Calu3 (cell line): Measurements from ENCODE around the gene HRC. TPM values are rescaled to one million over a fixed set of nuclear protein-coding genes. Genes with fewer than 3 reads are reported as not detected.

ENCODE experiments used
- BruUV-seq: library from RNA; stranded (reverse); fragments of 400-500 nt; replicated peaks from 2 replicates; lab custom pipeline; 2021; lab: Mats Ljungman, UMichigan
- CTCF ChIA-PET: fragments of 300-600 bp; sonication (Branson Sonifier 250); formaldehyde crosslinking; loops from one replicate; lab custom pipeline; 2022; ENCODE audit warnings: antibody characterized with exemption; lab: Charles Lee
- DNase-seq: peaks from one replicate; pipeline ENCODE4 v3.0.0; 2022
- H3K27ac Mint-ChIP-seq: one replicate; pipeline ENCODE4 v1.8.0; 2022; ENCODE audit warnings: mixed read lengths; ENCODE audit not compliant: unreplicated experiment
- H3K27me3 Mint-ChIP-seq: one replicate; pipeline ENCODE4 v1.8.0; 2022; ENCODE audit warnings: mixed read lengths; ENCODE audit not compliant: unreplicated experiment
- H3K36me3 Mint-ChIP-seq: one replicate; pipeline ENCODE4 v1.8.0; 2022; ENCODE audit warnings: mild to moderate bottlenecking, moderate library complexity, mixed read lengths; ENCODE audit not compliant: insufficient read depth, unreplicated experiment
- H3K4me1 Mint-ChIP-seq: one replicate; pipeline ENCODE4 v1.8.0; 2022; ENCODE audit warnings: mild to moderate bottlenecking, low read depth, mixed read lengths; ENCODE audit not compliant: unreplicated experiment
- H3K4me3 Mint-ChIP-seq: one replicate; pipeline ENCODE4 v1.8.0; 2022; ENCODE audit warnings: mild to moderate bottlenecking, low read depth, moderate library complexity, mixed read lengths; ENCODE audit not compliant: unreplicated experiment
- H3K9me3 Mint-ChIP-seq: one replicate; pipeline ENCODE4 v1.8.0; 2022; ENCODE audit warnings: low read depth, mixed read lengths; ENCODE audit not compliant: unreplicated experiment
- CTCF ChIP-seq: fragments of 200-600 bp; IDR thresholded peaks from one replicate; pipeline ENCODE4 v1.8.0; 2022; ENCODE audit warnings: antibody characterized with exemption; ENCODE audit not compliant: unreplicated experiment
- intact Hi-C: fragments of 100-400 bp; cut with micrococcal nuclease; formaldehyde crosslinking; loops from one replicate; pipeline ENCODE4 v1.10.0; 2022; ENCODE audit not compliant: unreplicated experiment
- total RNA-seq: library from RNA; stranded (reverse); gene quantifications from 2 replicates; pipeline ENCODE4 v1.2.3, GENCODE V29; 2022

Gene HRC
- total RNA-seq, 1 experiment from 2014 or later: not detected

- TF ChIP-seq CTCF: no peak
- H3K36me3 Mint-ChIP-seq: peaks cover 52% of the 10 kb centered on the region
- peaks cover 16% of the 10 kb centered on the region for H3K9me3 Mint-ChIP-seq
- peak overlapping the region; percentile 71 for H3K4me3 Mint-ChIP-seq
- CTCF ChIA-PET: interaction anchor here (0.6 to 3.0 kb wide), 4 partner anchors 9 to 48 kb away, joined by 3 to 22 read pairs (median 4); no protein-coding TSS in a partner anchor
- TSS peak; percentile 84 for BruUV-seq
- DNase-seq: peak; percentile 88
- peaks cover 16% of the 10 kb centered on the region for H3K4me1 Mint-ChIP-seq
- H3K27me3 Mint-ChIP-seq: peaks cover 75% of the 10 kb centered on the region
- peak overlapping the region; percentile 11 for H3K27ac Mint-ChIP-seq
- intact Hi-C loops: no loop called here
These were observed 4.9 kb downstream of the HRC start for GRCh38 chr19:49150106-49150943.

GRCh38 chr19:49149652-49150105 is 5.5 kb downstream of the HRC start:
- CTCF ChIA-PET: interaction anchor here (0.7 to 3.0 kb wide), 9 partner anchors 10 to 293 kb away, joined by 3 to 22 read pairs (median 5); partner anchors contain the start of genes GYS1, LIN7B and RUVBL2
- intact Hi-C loops: no loop called here
- DNase-seq: peak; percentile 66
- H3K4me3 Mint-ChIP-seq: peak overlapping the region; percentile 71
- peaks cover 14% of the 10 kb centered on the region for H3K9me3 Mint-ChIP-seq
- peak overlapping the region; percentile 11 for H3K27ac Mint-ChIP-seq
- H3K27me3 Mint-ChIP-seq: peaks cover 68% of the 10 kb centered on the region
- H3K36me3 Mint-ChIP-seq: peaks cover 48% of the 10 kb centered on the region
- no peak for TF ChIP-seq CTCF
- BruUV-seq: TSS peak; percentile 86
- peaks cover 18% of the 10 kb centered on the region for H3K4me1 Mint-ChIP-seq

- CTCF ChIA-PET: interaction anchor here (0.7 to 3.0 kb wide), 10 partner anchors 10 to 294 kb away, joined by 3 to 22 read pairs (median 4); partner anchors contain the start of genes GYS1, LIN7B and RUVBL2
- BruUV-seq: no TSS peak
- TF ChIP-seq CTCF: no peak
- peak; percentile 100 for DNase-seq
- peaks cover 8% of the 10 kb centered on the region for H3K9me3 Mint-ChIP-seq
- intact Hi-C loops: no loop called here
- peaks cover 42% of the 10 kb centered on the region for H3K36me3 Mint-ChIP-seq
- H3K27ac Mint-ChIP-seq: peak overlapping the region; percentile 11
- peaks cover 18% of the 10 kb centered on the region for H3K4me1 Mint-ChIP-seq
- H3K27me3 Mint-ChIP-seq: peaks cover 62% of the 10 kb centered on the region
- peak overlapping the region; percentile 71 for H3K4me3 Mint-ChIP-seq
These were observed 6.2 kb downstream of the HRC start for GRCh38 chr19:49148784-49149651.
